ENCODE data around the gene LRRTM2. TPM values are rescaled to one million over a fixed set of nuclear protein-coding genes. Genes with fewer than 3 reads are reported as not detected.

The LRRTM2 gene
- total and polyA plus RNA-seq, 2 of the 4 experiments (the other 2 are of a cell fraction), result 0.53 to 2.0 TPM

- Histone ChIP-seq H3K27me3 (ENCODE audit: control insufficient read depth, insufficient read depth, low read length) (no peaks in the 10 kb centered on the region), H4K5ac (ENCODE audit: low read depth, low read length) (no peak overlapping the region), H2BK20ac (ENCODE audit: low read depth, low read length) (no peak overlapping the region), H4K91ac (ENCODE audit: insufficient read depth, low read depth, low read length) (no peak overlapping the region), H3K4me2 (ENCODE audit: low read depth, low read length) (peak overlapping the region; percentile 42; the same call in 1 of the 2 replicates), H3K9ac (ENCODE audit: low read depth, low read length) (no peak overlapping the region), H3K4me1 (ENCODE audit: control insufficient read depth, insufficient read depth, low read length) (peaks cover 22% of the 10 kb centered on the region), H3K14ac (replicated peaks; ENCODE audit: low read depth, low read length) (0 out of 2 replicates have a peak overlapping the region, but pooled peaks have one; percentile 36), H2AK5ac (ENCODE audit: low read depth, low read length) (no peak overlapping the region), H4K20me1 (ENCODE audit: insufficient read depth, low read length) (peaks cover 71% of the 10 kb centered on the region), H3K4ac (ENCODE audit: low read depth, low read length) (no peak overlapping the region), H3K9me3 (ENCODE audit: control insufficient read depth, insufficient read depth, low read length) (no peaks in the 10 kb centered on the region), H3K36me3 (ENCODE audit: control insufficient read depth, insufficient read depth, low read length) (peaks cover 7% of the 10 kb centered on the region; the same call in 1 of the 2 replicates), H3K79me1 (ENCODE audit: low read depth in 1 of 2, low read length in 2 of 2) (peaks cover 38 to 68% of the 10 kb centered on the region in 2 experiments), H3K23ac (ENCODE audit: low read depth, low read length) (0 out of 2 replicates have a peak overlapping the region, but pooled peaks have one; percentile 13), H3K9me1 (ENCODE audit: insufficient read depth, low read length) (peaks cover 26% of the 10 kb centered on the region), H3K18ac (ENCODE audit: low read depth, low read length) (0 out of 2 replicates have a peak overlapping the region, but pooled peaks have one; percentile 66), H3K56ac (ENCODE audit: extremely low read depth, insufficient read depth, low read length) (no peak overlapping the region), H2AFZ (replicated peaks; ENCODE audit: low read length, poor library complexity) (no peak overlapping the region), H2BK15ac (ENCODE audit: low read depth, low read length) (no peak overlapping the region), H4K8ac (ENCODE audit: low read depth in 2 of 2, low read length in 2 of 2) (no peak overlapping the region), H3K4me3 (ENCODE audit: insufficient read depth, low read depth, low read length) (no peak overlapping the region), H2AK9ac (replicated peaks; ENCODE audit: low read depth, low read length, poor library complexity) (no peak overlapping the region), H2BK5ac (ENCODE audit: low read depth, low read length, poor library complexity, severe bottlenecking) (no peak overlapping the region), H3K27ac (ENCODE audit: insufficient read depth, low read length) (no peak overlapping the region), H2BK120ac (ENCODE audit: low read depth, low read length) (no peak overlapping the region)
- ATAC-seq (ENCODE audit: low read depth) (peak; percentile 52), DNase-seq (peak; percentile 51)
- in situ Hi-C loops (cut with MboI; ENCODE audit: low sequenced_read_pairs), result no loop called here
- dilution Hi-C loops (cut with HindIII; ENCODE audit: low sequenced_read_pairs, unreplicated experiment), result no loop called here
- WGBS, 2 experiments (ENCODE audit: extremely low coverage in 2 of 2, insufficient read length in 1 of 2), result no CpG with 5 or more reads among the region's 5 CpGs
- TF ChIP-seq CTCF (conservative IDR thresholded peaks at IDR 0.05; ENCODE audit: low read depth, low read length), result no peak
- TF ChIP-seq MAFK (IDR thresholded peaks at IDR 0.05; ENCODE audit: low read depth, low read length), result no peak
- TF ChIP-seq SMC3 (IDR thresholded peaks at IDR 0.05; ENCODE audit: low read depth, low read length), result no peak
- TF ChIP-seq CHD1 (IDR thresholded peaks at IDR 0.05; ENCODE audit: low read depth, low read length), result no peak
- TF ChIP-seq FOS (IDR thresholded peaks at IDR 0.05; ENCODE audit: low read depth, low read length), result no peak
- TF ChIP-seq ELK1 (IDR thresholded peaks at IDR 0.05; ENCODE audit: borderline replicate concordance, low read depth, low read length), result no peak
- no peak for TF ChIP-seq BHLHE40 (IDR thresholded peaks at IDR 0.05; ENCODE audit: low read depth, low read length)
- intact Hi-C loops (cut with micrococcal nuclease), result no loop called here
- BruUV-seq (replicated peaks), result no TSS peak
- ChIA-PET POLR2A (ENCODE audit: unreplicated experiment) (no interaction called here), CTCF (interaction anchor here (0.6 to 1.3 kb wide), 2 partner anchors 11 to 296 kb away, joined by 3 to 4 read pairs; no protein-coding TSS in a partner anchor)
These were observed 5.2 kb downstream of the LRRTM2 start for GRCh38 chr5:138869763-138870500.
